Lower leg skin (tissue), 3 donors: ENCODE data around the gene SLC52A3.
"Not testable (repeated sequence)": the region's sequence is repeated elsewhere in the genome, so short reads cannot be mapped to it uniquely, and the experiment has no call there.

ENCODE experiments used
- POLR2A ChIP-seq, 2 donors: fragments of 450-650 bp; IDR thresholded peaks; one replicate each; pipeline ENCODE4 v1.6.1; 2016 to 2017; ENCODE audit warnings: antibody characterized with exemption in 2 of 2, mild to moderate bottlenecking in 1 of 2, moderate library complexity in 1 of 2
- TF ChIP-seq, protein P1 (sequence below), 3 donors: fragments of 450-650 bp; IDR thresholded peaks; one replicate each; pipeline ENCODE4 v1.5.1; 2016; ENCODE audit warnings: antibody characterized with exemption in 3 of 3, mild to moderate bottlenecking in 3 of 3, moderate library complexity in 2 of 3

GRCh38 chr20:800026-800425 lies 31.7 kb upstream of the SLC52A3 start:
- TF ChIP-seq, protein P1, sequence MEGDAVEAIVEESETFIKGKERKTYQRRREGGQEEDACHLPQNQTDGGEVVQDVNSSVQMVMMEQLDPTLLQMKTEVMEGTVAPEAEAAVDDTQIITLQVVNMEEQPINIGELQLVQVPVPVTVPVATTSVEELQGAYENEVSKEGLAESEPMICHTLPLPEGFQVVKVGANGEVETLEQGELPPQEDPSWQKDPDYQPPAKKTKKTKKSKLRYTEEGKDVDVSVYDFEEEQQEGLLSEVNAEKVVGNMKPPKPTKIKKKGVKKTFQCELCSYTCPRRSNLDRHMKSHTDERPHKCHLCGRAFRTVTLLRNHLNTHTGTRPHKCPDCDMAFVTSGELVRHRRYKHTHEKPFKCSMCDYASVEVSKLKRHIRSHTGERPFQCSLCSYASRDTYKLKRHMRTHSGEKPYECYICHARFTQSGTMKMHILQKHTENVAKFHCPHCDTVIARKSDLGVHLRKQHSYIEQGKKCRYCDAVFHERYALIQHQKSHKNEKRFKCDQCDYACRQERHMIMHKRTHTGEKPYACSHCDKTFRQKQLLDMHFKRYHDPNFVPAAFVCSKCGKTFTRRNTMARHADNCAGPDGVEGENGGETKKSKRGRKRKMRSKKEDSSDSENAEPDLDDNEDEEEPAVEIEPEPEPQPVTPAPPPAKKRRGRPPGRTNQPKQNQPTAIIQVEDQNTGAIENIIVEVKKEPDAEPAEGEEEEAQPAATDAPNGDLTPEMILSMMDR (IDR thresholded peaks at IDR 0.05), result not testable (repeated sequence)
- TF ChIP-seq POLR2A (IDR thresholded peaks at IDR 0.05), result not testable (repeated sequence)
